CD4-positive, alpha-beta T cell treated with Interleukin-17A for 4 hours (primary cell): Measurements from ENCODE around the gene PLAAT2.
A peak's percentile ranks its signal among the peaks of the same experiment; 100 is the strongest.
"Not testable (repeated sequence)": the region's sequence is repeated elsewhere in the genome, so short reads cannot be mapped to it uniquely, and the experiment has no call there.

Source experiments
- DNase-seq: peaks from one replicate; pipeline ENCODE4 v3.0.0-alpha.2; 2020; ENCODE audit warnings: mixed read lengths

Gene PLAAT2

DNA sequence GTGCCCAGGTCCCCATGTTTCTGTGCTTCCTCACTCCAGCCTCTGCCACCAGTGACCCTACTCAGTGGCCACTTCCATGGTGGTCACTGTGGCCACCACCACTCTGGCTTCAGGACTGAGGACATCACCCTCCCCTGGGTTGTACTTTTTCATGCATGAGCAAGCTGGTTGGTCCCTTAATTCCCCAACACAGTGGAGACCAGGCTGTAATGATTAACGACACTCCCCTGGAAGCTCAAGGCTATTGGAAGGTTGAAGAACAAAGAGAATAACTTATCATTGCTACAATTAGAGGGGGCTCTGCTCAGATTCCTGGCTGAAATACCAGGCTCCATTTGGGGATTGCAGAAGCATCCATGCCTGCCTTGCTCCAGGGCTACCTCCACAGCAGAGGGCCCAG is 16.1 kb downstream of the PLAAT2 start:
- no peak for DNase-seq

DNA sequence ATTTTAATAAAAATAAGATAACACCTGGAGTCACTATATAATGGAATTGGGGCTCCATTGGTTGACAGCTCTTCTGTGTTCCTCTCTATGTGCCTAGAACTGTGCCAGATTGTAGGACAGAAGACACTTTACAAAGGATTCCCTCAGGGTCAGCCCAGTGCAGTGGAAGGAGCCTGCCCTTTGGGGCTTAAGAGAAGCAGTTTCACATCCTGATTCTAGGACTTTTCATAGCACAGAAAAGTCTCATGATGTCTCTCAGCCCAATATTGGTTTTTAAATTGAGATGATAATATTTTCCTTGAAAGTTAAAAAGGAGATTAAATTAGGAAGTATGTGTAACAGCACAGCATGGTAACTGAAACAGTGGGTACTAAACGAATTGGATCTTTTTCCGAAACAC is 19.5 kb downstream of the PLAAT2 start:
- DNase-seq = no peak

DNA sequence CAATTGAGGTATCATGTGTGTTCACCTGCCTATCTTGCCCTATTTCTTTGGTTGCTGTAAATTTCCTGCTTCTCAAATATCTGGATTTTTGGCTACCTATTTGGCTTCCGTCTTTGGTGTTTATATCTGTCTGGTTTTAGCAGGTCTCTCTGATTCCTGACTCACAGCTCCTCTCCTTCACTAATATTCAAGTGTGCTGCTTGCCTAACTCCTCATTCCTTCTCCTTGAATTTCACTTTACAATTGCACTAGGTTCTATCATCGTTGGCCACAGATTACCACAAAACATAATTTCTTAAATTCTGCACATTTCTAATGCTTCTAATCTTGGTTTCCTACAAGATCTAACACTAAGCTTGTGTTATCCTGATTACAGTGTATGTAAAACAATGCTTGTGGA is 20.7 kb downstream of the PLAAT2 start:
- DNase-seq = not testable (repeated sequence)

DNA sequence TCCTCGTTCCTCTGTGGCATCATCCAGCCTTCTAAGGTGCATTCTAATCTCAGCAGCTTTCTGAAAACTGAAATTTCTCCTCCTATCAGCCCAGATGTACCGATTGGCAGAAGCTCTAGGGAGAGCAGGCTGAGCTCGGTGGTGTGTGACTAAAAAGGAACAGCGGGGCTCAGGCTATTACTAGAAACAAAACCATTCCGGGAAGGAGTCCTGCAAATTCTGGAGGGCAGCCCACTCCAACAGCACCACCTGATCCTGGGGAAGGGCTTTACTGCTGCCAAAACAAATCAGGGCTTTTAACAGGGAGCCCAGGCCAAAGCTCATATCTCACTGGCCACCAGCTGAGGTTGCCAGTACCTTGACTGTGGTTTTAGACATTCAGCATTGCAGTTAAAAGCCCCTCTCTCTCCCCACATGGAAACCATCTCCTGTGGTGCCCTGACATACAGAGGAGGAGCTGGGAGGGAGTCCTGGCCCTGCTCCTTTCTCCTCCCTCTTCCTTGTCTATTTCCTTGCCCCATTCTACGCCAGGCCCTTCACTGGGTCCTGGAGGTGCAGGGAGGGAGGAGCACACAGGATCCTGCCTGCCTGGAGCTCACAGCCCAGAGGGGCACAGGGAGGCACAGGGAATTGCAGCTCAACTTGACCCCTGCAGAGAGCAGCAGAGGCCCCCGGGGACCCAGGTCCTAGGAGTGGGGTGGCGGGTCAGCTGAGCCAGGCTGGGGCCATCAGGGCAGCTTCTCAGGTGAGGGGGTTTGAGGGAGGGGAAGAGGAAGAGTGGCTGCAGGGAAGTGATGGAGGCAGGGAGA is 25.7 kb downstream of the PLAAT2 start:
- DNase-seq = peak; percentile 35

DNA sequence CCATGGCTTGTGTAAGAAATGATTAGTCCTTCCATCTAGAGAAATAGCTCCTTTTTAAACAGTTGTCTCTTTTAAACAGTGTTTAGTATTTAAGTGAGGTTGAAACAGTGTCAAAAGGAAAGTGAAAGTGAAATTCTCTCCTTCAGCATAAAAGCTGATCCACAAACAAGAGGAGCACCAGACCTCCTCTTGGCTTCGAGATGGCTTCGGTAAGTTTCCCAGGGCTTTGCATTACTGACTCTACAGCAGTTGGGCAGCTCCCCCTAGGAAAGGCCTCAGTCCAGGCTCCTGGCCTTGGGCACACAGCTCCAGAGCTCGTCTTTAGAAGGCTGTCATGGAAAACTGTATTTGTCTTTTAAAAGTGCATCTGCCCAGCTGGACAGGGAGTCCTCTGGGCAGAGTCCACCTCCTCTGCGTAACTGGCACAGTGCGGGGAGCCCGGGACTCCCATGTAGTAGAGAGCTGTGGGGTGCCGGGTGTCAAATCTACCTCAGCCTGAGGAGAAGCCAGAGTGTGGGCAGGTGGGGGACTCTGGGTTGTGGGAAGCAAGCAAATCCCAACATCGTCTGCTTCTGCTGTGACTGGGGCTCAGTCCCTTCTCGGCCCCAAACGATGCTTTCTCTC is 26.4 kb downstream of the PLAAT2 start, which contains the start of gene PLAAT4:
TSS of gene PLAAT4 (plus strand) at position 140 of the 624 bp plus-strand sequence. CDS start at position 201, 61 bp downstream.
- peak; percentile 51 for DNase-seq

DNA sequence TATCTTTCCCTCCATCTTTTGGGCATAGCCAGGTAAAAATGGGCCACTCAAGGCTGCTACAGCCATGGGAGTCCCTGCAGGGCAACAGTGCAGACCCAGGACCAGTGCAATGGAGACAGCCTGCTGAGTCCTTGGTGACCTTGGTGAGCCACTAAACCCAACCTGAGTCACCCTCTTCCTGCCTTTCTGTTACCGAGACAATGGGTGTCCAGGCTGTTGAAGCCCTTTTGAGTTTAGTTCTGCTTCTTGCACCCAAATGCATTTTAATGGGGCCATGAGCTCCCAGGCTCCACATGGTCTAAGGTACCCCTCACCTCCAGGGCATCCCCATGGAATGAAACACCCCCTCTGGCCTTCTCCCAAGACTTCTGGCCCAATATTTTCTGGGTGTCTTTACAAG is 27.4 kb downstream of the PLAAT2 start:
- peak; percentile 62 for DNase-seq

DNA sequence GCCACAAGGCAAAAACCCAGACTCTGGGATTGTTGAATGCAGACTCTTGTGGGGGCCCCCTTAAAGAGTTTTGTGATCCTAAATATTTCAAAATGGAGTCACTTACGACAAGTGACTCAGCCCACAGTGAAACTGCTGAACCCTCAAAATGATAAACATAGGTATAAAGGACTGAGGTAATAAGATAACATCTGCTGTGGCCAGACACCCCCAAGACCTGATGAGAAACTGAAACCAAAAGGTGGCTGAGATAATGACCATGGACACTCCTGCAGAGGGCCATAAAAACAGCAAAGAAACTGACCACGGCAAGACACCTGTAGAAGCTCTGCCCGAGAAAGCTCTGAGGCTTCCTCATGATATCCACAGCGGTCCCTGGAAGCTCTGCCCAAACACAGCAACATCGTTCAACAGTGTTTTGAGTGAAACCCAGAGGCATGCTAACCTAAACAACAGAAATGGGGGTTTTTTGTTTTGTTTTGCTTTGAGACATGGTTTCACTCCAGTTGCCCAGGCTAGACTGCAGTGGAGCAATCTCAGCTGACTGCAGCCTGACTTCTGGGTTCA is 28.2 kb downstream of the PLAAT2 start:
- no peak for DNase-seq

DNA sequence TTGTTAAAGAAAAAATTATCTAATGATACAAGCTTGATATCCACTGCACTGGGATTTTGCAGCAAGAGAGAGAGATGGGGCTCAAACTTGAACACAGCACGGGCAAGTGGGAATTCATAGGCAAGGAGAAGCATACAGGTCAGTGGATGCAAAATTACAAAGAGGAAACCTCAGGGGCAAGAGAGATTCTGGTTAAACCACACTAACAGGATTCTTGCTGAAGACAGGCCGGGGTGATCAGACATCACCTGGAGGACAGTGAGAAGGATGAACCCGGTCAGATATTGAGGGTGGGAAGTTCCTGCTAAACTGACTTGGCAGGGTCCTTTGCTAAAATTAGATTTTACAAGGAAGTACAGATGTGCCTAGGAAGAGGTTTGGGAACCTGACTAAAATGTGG is 29.1 kb downstream of the PLAAT2 start:
- no peak for DNase-seq

DNA sequence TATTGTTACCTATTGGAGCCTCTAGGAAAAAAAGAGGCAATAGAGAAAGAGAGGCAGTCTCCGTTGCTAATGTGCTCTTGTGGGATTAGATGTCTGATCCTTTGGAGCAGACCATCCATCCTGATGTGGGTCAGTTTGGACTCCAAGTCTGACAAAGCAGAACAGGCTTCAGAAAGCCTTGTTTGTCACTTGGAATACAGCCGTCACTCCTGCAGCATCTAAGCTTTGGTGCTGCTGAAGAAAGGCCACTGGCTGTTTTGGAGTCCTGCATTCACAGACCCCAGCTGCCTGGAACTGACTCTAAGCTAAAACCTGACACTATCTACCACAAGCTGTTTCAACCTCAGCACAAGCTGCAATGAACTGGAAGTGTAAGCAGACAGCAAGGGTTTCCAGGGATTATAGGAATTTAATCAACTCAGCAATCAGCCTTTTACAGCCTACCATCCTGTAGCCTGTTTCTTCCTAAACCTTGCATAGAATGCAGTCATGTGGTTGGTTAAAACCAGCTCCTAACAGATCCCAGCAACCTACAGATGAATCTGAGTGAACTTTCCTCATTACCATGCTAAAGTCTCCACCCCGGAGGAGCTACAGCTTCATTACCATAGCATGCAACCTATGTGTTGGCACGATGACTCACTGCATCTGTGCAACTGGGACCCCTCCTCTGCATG is 30.2 kb downstream of the PLAAT2 start:
- DNase-seq = peak; percentile 21

DNA sequence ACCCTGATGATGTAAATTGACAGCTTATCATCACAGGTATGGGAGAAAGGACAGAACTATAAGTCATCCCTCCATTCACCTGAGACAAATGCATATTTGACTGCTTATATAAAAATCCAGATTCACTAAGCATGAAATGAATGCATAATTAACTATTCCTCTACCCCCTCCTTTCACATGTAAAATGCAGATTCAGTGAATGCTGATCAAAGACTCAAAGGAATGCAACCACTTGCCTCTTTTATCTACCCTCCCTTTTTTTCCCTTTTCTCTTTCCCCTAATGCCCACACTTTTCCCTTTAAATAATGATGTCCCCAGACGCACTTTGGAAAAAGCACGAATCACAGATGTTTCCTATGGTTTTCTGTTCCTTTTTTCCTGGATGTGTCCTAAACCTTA is 31.1 kb downstream of the PLAAT2 start:
- no peak for DNase-seq

DNA sequence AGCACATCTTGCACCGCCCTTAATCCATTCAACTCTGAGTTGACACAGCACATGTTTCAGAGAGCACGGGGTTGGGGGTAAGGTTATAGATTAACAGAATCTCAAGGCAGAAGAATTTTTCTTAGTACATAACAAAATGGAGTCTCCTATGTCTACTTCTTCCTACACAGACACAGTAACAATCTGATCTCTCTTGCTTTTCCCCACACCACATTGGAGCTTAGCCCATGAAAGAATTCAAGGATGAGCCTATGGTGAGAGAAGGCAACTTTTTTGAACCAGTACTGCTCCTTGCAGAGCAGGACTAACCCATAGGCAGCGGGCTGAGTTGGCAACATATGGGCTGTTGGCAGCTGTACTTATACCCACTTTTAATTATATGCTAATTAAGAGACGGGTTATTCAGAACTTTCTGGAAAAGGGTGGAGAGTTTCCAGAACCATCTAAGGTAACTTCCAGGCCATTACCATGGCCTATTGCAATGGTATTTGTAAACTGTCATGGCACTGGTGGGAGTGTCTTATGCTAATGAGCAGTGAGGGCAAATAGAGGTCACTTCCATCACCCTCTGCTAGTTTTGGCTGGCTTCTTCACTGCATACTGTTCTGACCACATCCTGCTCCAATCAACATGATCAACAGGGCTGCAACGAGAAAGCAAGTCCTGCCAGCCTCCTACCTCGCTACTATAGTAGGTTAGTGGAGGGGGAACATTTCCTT is 31.9 kb downstream of the PLAAT2 start:
- peak; percentile 69 for DNase-seq

DNA sequence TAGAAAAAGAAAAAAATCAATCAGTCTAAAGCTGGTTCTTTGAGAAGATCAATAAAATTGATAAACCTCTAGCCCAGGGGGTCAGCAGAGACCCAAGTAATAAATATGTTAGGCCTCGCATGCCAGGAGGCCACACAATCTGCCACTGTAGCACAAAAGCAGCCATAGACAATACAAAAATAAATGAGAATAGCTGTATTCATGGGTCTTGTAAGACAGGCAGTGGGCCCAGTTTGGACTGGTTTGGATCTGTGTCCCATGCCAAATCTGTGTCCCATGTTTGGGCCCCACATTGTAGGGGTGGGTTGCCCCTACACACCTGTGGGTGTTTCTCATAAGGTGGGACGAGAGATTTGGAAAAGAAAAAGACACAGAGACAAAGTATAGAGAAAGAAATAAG is 33.2 kb downstream of the PLAAT2 start:
- DNase-seq = no peak

DNA sequence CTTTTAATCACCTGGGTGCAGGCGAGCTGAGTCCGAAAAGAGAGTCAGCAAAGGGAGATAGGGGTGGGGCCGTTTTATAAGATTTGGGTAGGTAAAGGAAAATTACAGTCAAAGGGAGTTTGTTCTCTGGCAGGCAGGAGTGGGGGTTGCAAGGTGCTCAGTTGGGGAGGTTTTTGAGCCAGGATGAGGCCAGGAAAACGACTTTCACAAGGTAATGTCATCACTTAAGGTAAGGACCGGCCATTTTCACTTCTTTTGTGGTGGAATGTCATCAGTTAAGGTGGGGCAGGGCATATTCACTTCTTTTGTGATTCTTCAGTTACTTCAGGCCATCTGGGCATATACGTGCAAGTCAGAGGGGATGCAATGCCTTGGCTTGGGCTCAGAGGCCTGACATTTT is 33.8 kb downstream of the PLAAT2 start:
- not testable (repeated sequence) for DNase-seq

DNA sequence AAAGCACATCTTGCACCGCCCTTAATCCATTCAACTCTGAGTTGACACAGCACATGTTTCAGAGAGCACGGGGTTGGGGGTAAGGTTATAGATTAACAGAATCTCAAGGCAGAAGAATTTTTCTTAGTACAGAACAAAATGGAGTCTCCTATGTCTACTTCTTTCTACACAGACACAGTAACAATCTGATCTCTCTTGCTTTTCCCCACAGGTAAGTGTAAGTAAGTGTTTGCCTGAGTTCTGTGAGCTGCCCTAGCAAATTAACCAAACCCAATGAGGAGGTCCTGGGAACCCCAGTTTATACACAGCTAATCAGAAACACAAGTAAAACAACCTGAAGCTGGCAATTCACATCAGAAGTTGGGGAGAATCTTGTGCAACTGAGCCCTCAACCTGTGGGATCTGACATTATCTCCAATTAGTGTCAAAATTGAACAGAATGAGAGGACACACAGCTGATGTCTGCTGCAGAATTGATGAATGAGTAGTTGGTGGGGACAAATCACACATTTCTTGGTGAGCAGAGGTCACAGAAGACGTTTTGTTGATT is 34.4 kb downstream of the PLAAT2 start:
- DNase-seq = not testable (repeated sequence)

DNA sequence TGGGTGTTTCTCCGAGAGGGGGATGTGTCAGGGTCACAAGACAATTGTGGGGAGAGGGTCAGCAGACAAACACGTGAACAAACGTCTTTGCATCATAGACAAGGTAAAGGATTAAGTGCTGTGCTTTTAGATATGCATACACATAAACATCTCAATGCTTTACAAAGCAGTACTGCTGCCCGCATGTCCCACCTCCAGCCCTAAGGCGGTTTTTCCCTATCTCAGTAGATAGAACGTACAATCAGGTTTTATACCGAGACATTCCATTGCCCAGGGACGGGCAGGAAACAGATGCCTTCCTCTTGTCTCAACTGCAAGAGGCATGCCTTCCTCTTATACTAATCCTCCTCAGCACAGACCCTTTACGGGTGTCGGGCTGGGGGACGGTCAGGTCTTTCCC is 35.0 kb downstream of the PLAAT2 start:
- DNase-seq = not testable (repeated sequence)

DNA sequence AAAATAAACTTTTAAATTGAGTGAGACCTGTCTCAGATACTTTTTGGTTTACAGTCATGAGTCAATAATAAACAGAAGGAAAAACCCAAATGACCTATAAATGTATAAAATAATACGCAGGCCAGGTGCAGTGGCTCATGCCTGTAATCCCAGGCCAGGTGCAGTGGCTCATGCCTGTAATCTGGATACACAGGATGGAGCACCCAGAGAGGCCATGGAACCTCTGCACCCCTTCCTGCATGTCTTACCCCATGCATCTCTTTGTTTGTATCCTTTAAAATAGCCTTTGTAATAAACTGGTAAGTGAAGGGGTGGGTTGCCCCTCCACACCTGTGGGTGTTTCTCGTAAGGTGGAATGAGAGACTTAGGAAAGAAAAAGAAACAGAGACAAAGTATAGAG is 35.5 kb downstream of the PLAAT2 start:
- no peak for DNase-seq

DNA sequence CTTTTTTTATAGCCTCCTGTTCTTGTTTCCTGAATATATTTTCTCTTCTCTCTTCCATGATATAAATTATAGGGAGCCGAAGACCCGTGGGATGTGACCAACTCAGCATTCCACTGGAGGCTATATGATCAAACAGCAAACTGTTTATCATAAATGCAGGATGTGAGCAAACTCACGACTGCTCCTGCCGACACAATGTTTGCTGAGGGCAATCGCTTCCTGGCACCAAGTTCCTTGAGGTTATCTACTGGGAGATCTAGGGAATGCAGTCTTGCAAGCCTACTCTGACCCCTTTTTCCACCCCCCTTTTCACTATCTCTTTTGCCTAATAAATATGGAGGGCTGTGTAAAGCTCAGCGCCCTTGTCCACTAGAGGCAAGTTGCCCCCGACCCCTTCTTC is 40.0 kb downstream of the PLAAT2 start:
- no peak for DNase-seq

DNA sequence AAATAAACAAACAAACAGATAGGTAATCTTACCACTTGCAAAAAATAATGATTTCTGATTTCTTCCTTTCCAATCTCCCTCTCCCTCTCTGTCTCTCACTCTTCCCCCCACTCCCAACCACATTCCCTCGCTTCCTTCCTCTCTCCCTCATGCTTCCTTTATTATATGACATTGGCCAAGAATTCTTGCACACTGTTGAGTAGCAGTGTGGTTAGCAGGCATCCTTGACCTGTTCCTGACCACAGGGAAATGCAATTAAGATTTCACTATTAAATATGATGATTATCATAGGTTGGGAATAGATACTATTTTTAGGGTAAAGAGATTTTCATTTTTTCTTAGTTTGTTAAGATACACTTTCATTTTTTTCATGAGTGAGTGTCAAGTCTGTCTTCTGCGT is 41.3 kb downstream of the PLAAT2 start:
- DNase-seq = no peak

DNA sequence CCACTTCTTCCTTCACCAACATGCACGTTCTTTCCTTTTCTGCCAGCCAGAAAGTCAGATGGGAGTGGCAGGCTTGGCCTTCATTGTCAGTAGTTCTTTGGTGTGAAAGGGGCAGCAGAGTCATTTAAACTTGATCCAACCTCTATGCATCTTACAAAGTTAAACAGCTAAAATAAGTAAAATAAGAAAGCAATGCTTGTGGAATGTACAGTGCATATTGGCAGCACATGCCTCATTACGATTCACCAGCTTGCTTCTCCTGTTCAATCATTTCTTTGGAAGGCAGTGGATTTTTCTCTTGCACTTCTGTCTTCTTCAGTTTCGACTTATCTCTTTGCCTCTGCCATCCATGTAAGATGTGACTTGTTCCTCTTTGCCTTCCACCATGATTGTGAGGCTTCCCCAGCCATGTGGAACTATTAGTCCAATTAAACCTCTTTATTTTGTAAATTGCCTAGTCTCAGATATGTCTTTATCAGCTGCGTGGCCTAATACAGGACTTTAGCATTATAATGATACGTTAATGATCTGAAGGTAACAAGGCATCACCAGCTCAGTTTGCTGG is 42.5 kb downstream of the PLAAT2 start:
- DNase-seq = no peak

DNA sequence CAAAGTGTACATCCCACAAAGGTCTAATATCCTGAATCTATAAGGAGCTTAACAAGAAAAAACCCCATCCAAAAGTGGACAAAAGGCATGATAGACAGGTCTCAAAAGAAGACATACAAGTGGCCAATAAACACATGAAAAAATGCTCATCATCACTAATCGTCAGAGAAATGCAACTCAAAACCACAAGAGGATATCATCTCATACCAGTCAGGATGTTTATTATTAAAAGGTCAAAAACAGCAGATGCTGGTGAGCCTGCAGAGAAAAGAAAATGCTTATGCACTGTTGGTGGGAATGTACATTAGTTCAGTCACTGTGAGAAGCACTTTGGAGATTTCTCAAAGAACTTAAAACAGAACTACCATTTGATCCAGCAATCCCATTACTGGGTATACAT is 44.6 kb downstream of the PLAAT2 start:
- no peak for DNase-seq

DNA sequence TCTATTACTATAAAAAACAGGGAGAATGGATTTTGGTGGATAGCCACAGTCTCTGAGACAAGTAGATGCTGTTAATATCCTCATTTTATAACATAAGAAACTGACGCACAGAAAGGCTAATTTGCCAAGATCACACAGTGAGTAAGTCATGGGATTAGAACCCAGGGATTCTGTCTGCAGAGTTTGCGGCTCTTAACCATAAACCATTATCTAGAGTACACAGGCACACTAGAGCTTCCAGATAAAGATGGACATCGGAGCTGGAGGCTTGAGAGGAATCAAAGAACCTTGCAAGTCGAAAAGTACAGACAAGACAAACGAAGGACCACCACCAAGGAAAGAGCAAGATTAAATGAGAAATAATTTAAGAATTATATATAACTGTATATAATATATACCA is 46.0 kb downstream of the PLAAT2 start:
- no peak for DNase-seq

DNA sequence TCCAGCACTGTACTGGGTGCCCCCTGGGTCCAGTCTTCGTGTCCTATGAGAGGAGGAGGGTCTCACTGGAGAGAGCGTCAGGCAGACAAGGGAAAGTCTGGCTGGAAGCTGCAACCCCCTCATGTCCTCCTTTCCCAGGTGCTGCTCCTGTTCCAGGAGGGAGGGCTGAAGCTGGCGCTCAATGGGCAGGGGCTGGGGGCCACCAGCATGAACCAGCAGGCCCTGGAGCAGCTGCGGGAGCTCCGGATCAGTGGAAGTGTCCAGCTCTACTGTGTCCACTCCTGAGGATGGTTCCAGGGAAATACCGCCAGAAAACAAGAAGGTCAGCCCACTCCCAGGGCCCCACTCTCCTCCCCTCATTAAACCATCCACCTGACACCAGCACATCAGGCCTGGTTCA is 47.1 kb downstream of the PLAAT2 start:
- no peak for DNase-seq
